SU-DHL-6 (cell line): Measurements from ENCODE around the gene CACNA2D1.

Experiments used
- CTCF ChIP-seq: fragments of 200-600 bp; sonication (generic); IDR thresholded peaks from one replicate; pipeline ENCODE4 v1.5.1; 2017; ENCODE audit warnings: antibody characterized with exemption, mild to moderate bottlenecking, low read length, moderate library complexity; ENCODE audit not compliant: insufficient read depth, poor library complexity, severe bottlenecking
- EZH2phosphoT487 ChIP-seq: fragments of 200-600 bp; sonication (generic), shearing (Covaris generic); conservative IDR thresholded peaks from 2 replicates; pipeline ENCODE4 v1.6.1; 2018; ENCODE audit warnings: mild to moderate bottlenecking, antibody characterized with exemption, low read length, moderate library complexity, mixed read lengths

GRCh38 chr7:82477733-82478515, 34.3 kb upstream of the CACNA2D1 start:
- TF ChIP-seq CTCF (no peak), EZH2phosphoT487 (no peak)
